ENCODE measurements around the gene ULK4. TPM values are rescaled to one million over a fixed set of nuclear protein-coding genes. Genes with fewer than 3 reads are reported as not detected.

ULK4 gene
- total and polyA plus RNA-seq, 2 of the 4 experiments (the other 2 are of a cell fraction), result 2.7 to 5.0 TPM

DNA sequence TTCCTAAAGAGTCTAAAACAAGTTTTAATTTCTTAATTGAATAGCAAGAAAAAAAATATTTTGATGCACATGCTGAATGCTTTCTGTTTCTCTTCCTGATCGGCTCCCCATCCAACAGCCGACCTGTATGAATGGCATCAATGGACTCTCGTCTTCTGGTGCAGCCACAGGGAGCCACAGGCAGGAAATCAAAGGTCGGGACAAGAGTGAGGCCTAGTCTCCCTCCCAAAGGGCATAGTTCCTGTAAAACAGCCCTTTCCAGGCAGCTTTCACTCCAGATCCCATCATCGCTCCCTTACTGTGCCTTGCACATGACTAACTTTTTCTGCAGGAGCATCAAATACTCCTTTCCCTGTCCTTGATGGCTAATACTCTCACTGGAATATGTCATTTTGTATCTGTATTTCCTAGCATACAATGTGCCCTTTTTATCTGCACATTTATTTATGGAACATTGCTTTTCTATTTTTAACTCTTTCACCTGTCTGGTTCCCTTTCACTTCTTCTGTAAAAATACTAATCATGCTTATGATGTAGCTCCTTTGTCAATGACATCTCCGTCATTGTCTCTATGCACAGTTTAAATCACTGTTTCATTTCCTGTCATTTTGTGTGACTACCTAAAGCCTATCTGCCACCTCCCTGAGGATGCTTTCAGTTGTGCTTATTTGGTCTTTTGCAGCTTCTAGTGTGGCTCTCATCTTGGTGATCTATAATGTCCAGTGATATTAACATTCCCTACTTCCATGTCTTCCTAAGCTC is 436.4 kb downstream of the ULK4 start:
- TF ChIP-seq CHD1 (IDR thresholded peaks at IDR 0.05; ENCODE audit: low read depth, low read length) (no peak), RCOR1 (IDR thresholded peaks at IDR 0.05; ENCODE audit: insufficient replicate concordance, low read length) (no peak), NFE2L2 (IDR thresholded peaks at IDR 0.05; ENCODE audit: low read depth, low read length) (no peak), MAZ (IDR thresholded peaks at IDR 0.05; ENCODE audit: borderline replicate concordance, low read depth, low read length) (no peak), MXI1 (IDR thresholded peaks at IDR 0.05; ENCODE audit: borderline replicate concordance, low read depth, low read length) (no peak), SMC3 (IDR thresholded peaks at IDR 0.05; ENCODE audit: low read depth, low read length) (no peak), CEBPB (IDR thresholded peaks at IDR 0.05; ENCODE audit: low read depth, low read length) (no peak), RFX5 (IDR thresholded peaks at IDR 0.05; ENCODE audit: low read depth, low read length) (no peak), RAD21 (IDR thresholded peaks at IDR 0.05; ENCODE audit: low read length) (no peak), FOS (IDR thresholded peaks at IDR 0.05; ENCODE audit: low read depth, low read length) (no peak), POLR2A (IDR thresholded peaks at IDR 0.05; ENCODE audit: low read depth, low read length) (no peak), MAFK (IDR thresholded peaks at IDR 0.05; ENCODE audit: low read depth, low read length) (no peak), BHLHE40 (IDR thresholded peaks at IDR 0.05; ENCODE audit: low read depth, low read length) (no peak)
- TF ChIP-seq, protein P1, sequence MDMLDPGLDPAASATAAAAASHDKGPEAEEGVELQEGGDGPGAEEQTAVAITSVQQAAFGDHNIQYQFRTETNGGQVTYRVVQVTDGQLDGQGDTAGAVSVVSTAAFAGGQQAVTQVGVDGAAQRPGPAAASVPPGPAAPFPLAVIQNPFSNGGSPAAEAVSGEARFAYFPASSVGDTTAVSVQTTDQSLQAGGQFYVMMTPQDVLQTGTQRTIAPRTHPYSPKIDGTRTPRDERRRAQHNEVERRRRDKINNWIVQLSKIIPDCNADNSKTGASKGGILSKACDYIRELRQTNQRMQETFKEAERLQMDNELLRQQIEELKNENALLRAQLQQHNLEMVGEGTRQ (IDR thresholded peaks at IDR 0.05; ENCODE audit: low read depth, low read length), result no peak
- TF ChIP-seq, protein P2, sequence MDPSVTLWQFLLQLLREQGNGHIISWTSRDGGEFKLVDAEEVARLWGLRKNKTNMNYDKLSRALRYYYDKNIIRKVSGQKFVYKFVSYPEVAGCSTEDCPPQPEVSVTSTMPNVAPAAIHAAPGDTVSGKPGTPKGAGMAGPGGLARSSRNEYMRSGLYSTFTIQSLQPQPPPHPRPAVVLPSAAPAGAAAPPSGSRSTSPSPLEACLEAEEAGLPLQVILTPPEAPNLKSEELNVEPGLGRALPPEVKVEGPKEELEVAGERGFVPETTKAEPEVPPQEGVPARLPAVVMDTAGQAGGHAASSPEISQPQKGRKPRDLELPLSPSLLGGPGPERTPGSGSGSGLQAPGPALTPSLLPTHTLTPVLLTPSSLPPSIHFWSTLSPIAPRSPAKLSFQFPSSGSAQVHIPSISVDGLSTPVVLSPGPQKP (IDR thresholded peaks at IDR 0.05; ENCODE audit: borderline replicate concordance, low read depth, low read length), result no peak
- TF ChIP-seq, protein P3, sequence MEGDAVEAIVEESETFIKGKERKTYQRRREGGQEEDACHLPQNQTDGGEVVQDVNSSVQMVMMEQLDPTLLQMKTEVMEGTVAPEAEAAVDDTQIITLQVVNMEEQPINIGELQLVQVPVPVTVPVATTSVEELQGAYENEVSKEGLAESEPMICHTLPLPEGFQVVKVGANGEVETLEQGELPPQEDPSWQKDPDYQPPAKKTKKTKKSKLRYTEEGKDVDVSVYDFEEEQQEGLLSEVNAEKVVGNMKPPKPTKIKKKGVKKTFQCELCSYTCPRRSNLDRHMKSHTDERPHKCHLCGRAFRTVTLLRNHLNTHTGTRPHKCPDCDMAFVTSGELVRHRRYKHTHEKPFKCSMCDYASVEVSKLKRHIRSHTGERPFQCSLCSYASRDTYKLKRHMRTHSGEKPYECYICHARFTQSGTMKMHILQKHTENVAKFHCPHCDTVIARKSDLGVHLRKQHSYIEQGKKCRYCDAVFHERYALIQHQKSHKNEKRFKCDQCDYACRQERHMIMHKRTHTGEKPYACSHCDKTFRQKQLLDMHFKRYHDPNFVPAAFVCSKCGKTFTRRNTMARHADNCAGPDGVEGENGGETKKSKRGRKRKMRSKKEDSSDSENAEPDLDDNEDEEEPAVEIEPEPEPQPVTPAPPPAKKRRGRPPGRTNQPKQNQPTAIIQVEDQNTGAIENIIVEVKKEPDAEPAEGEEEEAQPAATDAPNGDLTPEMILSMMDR (conservative IDR thresholded peaks at IDR 0.05; ENCODE audit: low read depth, low read length), result no peak
- Histone ChIP-seq H3K27me3 (ENCODE audit: control insufficient read depth, insufficient read depth, low read length) (no peaks in the 10 kb centered on the region), H3K36me3 (ENCODE audit: control insufficient read depth, insufficient read depth, low read length) (no peaks in the 10 kb centered on the region), H3K4ac (ENCODE audit: low read depth, low read length) (no peak overlapping the region), H2BK120ac (ENCODE audit: low read depth, low read length) (no peak overlapping the region), H2AK5ac (ENCODE audit: low read depth, low read length) (no peak overlapping the region), H3K4me3 (ENCODE audit: insufficient read depth, low read depth, low read length) (no peak overlapping the region), H4K91ac (ENCODE audit: insufficient read depth, low read depth, low read length) (no peak overlapping the region), H3K14ac (replicated peaks; ENCODE audit: low read depth, low read length) (no peak overlapping the region), H2BK15ac (ENCODE audit: low read depth, low read length) (no peak overlapping the region), H3K18ac (ENCODE audit: low read depth, low read length) (no peak overlapping the region), H3K4me2 (ENCODE audit: low read depth, low read length) (no peak overlapping the region), H2BK5ac (ENCODE audit: low read depth, low read length, poor library complexity, severe bottlenecking) (no peak overlapping the region), H4K20me1 (ENCODE audit: insufficient read depth, low read length) (no peaks in the 10 kb centered on the region), H4K5ac (ENCODE audit: low read depth, low read length) (no peak overlapping the region), H2AK9ac (replicated peaks; ENCODE audit: low read depth, low read length, poor library complexity) (no peak overlapping the region), H3K27ac (ENCODE audit: insufficient read depth, low read length) (no peak overlapping the region), H3K23ac (ENCODE audit: low read depth, low read length) (no peak overlapping the region), H2AFZ (replicated peaks; ENCODE audit: low read length, poor library complexity) (no peak overlapping the region), H3K4me1 (ENCODE audit: control insufficient read depth, insufficient read depth, low read length) (no peaks in the 10 kb centered on the region), H4K8ac (ENCODE audit: low read depth in 2 of 2, low read length in 2 of 2) (no peak overlapping the region), H3K56ac (ENCODE audit: extremely low read depth, insufficient read depth, low read length) (no peak overlapping the region), H3K9ac (ENCODE audit: low read depth, low read length) (no peak overlapping the region), H2BK20ac (ENCODE audit: low read depth, low read length) (no peak overlapping the region), H3K9me3 (ENCODE audit: control insufficient read depth, insufficient read depth, low read length) (no peaks in the 10 kb centered on the region), H3K9me1 (ENCODE audit: insufficient read depth, low read length) (no peaks in the 10 kb centered on the region), H3K79me1 (ENCODE audit: low read depth in 1 of 2, low read length in 2 of 2) (no peaks in the 10 kb centered on the region)
- dilution Hi-C loops (cut with HindIII; ENCODE audit: low sequenced_read_pairs, unreplicated experiment) (no loop called here), intact Hi-C loops (cut with micrococcal nuclease) (no loop called here), in situ Hi-C loops (cut with MboI; ENCODE audit: low sequenced_read_pairs) (no loop called here)
- ATAC-seq (ENCODE audit: low read depth) (no peak), DNase-seq (no peak)
- ChIA-PET POLR2A (ENCODE audit: unreplicated experiment) (no interaction called here), CTCF (no interaction called here)
- 40% methylated on average over 2 of the region's 6 CpGs; no CpG with 5 or more reads in 1 of the 2 experiments for WGBS, 2 experiments (ENCODE audit: extremely low coverage in 2 of 2, insufficient read length in 1 of 2)
- no TSS peak for BruUV-seq (replicated peaks)
